ENCODE measurements around the gene ATG7.

Gene ATG7

DNA sequence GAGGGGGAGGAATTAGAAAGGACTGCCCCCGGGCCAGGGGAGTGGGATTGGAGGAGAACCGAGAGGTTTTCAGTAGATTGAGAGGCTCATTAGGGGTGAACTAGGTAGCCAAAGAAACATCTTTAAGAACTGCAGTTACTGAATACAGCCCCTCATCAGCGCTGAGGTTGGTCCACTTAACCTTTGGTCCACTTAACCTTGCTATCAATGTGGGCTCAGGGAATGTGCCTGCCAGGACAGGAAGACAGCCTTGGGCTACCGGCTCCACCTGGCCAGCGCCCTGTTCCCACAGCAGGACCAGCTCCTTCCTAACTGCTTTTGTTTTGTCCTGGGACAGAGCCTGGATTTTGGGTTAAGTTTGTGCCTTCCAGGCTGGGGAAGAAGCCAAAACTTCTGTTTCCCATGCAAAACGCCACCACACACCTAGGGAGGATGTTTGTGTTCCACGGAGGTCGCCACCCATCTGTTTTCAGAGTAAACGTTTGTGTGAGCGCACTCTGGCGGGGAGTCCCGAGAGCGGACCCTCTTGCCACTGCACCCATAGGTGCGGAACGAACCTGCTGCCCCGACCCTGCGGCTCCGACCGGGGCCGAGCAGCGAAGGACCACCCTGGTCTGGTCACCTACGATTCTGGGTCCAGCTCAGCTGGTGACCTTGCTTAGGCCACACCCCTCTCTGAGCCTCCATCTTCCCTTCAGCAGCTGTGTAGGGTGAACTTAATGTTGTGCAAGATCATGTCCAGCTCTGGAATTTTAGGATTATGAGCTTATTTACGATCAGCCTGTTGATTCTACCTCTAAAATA lies 264.1 kb downstream of the ATG7 start:
- no peak for DNase-seq (ENCODE audit: low read depth in 2 of 2)

DNA sequence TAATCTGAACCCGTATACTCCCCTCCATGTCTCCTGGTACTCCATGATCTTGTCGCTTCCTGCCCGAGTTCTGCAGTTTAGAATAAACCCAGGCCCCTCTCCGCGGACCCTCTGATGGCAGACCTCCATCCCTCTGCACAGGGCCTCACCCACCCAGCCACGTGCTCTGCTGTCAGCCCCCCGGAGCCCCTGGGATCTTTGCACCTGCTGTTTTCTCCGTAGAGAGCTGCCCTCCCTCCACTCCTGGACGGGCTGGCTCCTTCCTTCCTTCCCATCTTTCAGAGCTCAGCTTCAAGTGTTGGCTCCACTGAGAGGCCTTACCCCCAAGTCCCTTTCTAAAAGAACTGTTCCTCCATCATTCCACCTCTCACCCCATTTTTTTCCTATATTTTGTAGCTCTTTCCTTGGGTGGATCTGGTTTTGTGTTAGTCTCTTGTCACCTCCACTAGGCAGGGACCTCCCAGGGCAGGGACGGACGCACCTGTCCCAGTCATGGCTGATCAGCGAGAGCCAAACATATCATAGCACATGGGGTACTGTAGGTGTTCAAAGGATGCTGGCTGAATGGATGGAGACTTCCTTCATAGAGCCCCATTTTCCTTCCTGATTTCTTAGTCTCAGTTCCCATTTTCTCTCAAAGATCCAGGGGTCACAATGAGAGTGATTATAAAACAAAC lies 264.9 kb downstream of the ATG7 start:
- DNase-seq (ENCODE audit: low read depth in 2 of 2): no peak

DNA sequence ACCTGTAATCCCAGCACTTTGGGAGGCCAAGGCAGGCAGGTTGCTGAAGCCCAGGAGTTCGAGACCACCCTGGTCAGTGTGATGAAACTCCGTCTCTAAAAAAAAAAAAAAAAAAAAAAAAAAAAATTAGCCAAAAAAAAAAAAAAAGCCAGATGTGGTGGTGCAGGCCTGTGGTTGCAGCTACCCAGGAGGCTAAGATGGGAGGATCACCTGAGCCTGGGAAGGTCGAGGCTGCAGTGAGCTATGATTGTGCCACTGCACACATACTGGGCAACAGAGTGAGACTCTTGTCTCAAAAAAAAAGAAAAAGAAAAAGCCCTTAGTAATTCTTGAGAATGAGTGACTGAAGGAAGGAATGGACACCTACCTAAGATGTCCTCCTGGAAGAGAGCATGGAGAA lies 266.4 kb downstream of the ATG7 start:
- no peak for DNase-seq (ENCODE audit: low read depth in 2 of 2)

DNA sequence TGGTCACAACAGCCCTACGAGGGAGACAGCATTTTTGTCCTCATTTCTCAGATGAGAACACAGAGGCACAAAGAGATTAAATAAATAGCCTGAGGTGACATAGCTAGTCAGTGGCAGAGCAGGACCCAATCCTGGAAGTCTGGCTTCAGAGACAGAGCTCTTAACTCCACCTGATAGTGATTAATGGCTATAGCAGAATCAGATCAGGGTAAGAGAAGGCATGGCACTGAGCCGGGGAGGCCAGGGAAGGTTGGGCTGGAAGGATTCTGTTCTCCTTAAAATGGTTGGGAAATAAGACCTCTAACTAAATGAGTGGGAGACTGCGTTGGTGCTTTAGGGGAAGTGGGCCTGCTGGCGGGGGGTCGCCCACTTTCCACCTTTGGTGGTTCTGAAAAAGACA lies 267.0 kb downstream of the ATG7 start:
- DNase-seq (ENCODE audit: low read depth in 2 of 2): no peak

DNA sequence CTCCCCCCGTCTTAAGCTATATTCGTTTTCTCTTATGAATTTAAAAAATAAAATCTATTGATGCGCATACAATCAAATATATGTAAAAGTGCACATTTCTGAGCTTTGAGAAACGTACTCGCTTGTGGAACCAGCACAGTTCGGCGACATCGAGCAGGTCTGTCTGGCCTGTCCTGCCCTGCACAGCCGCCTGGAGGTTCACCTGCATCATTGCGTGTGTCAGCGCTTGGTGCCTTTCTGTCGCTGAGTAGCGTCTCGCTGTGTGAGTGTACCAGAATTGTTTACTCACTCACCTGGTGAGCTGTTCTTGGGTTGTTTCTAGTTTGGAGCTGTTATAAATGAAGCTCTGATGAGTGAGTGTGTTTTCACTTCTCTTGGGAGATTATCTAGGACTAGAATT lies 267.5 kb downstream of the ATG7 start:
- DNase-seq (ENCODE audit: low read depth in 2 of 2): no peak

DNA sequence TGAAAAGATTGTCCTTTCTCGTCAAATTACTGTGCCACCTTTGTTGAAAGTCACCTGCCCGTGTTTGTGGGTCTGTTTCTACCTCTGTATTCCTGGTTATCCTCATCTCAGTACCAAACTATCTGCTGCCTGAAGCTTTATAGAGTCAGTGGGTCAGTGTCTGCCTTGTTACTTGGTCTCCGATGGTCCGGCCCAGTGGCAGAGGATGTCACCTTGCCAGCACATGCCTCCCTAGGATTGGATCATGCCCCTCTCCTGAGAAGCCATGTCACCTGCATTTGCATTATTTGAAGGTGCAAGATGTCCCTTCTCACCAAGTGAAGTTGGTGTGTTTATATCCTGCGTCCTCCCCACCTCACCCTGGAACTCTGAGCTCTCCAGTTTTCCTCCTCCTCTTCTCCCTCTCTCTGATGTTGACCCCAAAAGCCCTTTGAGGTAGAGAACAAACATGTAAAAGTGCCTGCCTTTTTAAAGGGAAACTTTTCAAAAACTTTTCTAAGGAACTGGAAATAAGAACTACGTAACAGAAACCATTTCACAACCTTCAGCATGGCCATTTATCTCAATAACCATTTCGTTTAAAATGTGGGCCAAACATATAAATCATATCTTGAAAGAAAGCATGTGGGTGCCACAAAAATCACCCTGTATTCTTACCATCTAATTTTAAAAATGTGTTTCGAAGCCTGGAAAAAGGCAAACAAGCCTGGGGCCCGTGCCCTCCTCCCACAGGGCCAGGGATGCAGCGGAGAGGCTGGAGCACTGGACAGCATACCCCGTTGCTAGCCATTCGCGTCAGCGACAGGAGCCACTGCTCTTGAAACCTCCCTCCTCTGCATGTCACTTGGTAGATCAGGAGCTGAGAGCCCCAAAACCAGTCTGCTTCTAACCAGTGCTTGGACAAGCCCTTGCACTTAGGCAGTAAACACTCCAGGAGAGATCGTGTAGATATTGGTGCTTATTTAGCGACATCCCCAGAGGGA lies 269.4 kb downstream of the ATG7 start:
- DNase-seq (ENCODE audit: low read depth in 2 of 2): no peak

DNA sequence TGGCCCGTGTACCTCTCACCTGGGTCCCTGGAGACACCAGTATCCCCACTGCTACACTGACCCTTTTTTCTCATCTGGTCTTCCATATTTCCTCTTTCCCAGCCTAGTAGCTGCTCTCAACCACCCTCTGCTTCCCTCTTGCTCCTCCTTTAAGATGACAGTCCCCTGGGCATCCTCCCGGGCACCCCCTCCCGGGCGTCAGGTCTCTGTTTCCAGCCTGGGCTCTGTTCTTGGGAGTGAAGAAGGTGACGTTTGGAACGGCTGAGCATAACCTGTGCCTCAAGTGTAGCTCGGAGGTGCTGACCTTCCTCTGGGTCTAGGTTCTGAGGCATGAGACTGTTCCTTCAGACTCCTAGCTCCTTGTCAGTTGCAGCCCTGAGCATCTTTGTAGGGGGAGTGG lies 270.4 kb downstream of the ATG7 start:
- DNase-seq (ENCODE audit: low read depth in 2 of 2): no peak

DNA sequence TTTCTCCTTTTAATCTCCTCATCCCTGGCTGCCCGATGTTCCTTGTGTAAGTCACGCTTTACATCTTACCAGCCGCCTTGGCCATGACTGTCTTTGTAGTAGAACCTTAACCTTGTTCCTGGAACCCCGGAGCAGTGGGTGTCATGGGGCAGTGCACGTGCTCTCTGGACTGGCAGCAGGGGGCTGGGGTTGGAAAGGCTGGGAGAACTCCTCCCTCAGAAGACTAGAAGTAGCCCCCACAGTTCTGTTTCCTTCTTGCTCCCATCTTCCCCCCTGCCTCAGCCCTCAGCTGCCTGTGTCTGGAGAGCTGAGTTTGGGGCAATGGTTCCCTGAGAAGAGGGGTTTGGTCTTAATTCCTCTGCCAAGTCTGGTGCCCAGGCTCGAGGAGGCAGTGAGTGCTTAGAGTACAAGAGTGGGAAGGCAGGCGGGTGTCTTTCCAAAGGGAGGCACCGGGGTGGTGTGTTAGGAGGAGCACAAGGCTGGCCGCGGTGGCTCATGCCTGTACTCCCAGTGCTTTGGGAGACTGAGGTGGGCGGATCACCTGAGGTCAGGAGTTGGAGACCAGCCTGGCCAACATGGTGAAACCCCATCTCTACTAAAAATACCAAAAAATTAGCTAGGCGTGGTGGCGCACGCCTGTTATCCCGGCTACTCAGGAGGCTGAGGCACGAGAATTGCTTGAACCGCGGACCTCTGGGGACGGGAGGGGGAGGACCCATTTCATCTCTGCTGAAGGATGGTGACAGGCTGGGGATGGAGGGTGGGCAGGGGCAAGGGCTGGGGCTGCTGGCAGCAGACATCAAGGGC lies 271.1 kb downstream of the ATG7 start:
- no peak for DNase-seq (ENCODE audit: low read depth in 2 of 2)

DNA sequence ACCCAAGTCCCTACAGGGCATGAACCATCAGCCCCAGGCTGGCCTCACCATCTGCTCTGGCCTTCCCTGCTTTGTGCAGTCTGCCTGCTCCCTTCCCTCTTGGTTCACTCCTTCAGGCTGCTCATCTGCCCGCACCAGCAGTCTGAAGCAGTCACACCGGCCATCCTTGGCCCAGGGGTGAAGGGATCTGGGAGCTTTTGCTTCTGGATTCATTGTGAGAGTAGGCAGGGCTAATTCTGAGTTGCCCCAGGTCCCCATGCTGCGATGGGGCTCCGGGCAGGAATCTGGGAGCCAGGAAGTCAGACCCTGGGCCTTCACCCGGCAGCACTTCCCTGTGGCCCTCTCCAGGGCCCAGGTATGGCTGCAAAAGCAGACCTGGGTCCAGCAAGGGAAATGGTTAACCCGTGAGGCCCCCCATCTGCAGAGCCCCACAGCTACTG lies 271.8 kb downstream of the ATG7 start:
- no peak for DNase-seq (ENCODE audit: low read depth in 2 of 2)

DNA sequence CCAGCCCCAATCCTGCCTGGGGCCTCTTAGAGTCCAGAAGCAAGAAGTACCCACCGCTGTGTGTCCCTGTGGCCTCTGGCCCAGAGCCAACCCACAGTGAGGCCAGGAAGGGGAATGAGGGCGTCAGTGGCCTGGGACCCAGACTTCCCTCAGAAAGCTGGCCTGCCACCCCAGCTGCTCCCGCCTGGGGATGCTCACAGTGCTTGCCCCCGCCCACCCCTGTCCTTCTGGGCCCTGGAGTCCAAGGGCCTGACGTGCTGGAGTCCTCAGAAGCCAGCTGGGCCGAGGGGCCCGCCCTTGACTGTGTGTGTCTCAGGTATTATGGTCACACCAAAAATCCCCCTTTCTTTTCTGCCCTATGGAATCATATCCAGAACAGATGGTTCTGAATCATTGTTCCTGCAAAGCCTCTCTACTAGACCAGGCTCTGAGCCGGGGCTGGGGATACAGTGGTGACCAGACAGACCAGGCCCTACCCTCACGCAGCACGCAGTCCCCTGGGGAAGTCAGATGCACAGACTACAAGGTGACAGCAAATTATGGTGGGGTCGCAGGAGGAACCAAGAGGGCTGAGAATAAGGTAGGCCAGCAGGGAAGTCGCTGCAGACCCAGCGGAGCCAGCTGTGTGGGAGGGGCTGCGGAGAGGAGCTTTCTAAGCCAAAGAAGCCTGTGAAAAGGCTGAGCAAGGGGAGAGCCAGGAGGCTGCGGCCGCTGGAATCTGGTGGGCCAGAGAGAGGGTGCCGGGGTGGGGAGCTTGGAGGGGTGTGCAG lies 272.4 kb downstream of the ATG7 start:
- DNase-seq (ENCODE audit: low read depth in 2 of 2): no peak

DNA sequence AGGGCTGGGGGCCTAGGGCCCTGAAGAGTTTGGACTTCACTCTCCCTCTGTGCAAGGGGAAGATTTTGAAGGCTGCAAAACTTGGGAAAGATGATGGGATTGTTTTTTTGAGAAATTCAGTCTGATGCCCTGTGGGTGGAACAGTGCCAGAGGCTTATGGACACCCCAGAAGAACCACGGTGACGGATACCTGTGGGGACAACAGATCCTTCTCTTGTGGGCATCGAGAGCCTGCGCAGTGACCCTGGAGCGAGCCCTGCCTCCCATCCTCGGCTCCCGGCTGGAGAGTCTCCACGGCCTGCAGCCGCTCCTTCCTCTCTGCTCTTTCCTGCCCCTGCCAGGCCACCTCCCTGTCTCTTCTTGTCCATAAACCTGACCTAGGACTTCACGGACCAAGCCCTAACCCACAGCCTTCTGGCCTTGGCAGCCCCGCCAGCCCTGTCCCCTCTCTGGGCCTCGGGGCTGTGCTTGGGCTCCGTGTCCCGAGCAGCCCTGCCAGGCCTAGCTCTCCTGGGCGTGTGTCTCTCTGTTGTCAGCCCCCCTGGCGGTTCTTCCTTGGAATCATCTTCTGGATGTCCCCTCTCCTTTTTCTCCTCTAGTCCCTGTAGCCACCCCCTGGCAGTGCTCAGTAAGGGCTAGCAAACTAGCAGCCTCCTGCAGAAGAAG lies 273.1 kb downstream of the ATG7 start:
- DNase-seq (ENCODE audit: low read depth in 2 of 2): no peak

DNA sequence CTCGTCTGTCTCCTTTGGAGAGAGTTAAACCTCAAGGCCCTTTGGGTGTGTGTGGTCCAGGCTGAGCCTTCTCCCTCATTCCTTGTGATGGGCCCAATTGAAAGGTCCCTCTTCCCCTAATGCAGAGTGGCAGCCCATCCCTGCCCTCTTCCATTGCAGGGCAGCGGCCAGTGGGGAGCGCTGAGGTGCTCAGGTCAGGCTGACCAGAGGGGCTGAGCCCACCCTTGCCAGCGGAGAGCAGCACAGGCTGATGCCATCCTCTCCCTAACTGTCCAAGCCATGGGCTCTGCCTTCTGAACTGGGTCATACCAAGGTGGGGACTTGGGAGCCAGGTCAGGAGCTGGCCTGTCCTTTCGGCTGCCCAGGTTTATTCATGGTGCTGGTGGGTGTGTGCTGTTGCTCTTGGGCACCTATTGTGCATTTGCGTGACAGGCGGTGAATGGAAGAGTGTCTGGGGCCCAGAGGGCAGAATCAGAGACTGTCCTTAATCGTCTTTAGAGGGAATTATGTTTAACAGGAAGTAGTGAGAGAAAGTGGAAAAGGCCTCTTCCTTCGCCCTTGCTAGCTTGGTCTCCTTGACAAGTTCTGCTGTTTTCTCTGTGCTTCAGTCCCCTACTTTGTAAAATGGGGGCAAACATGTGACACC lies 274.6 kb downstream of the ATG7 start:
- DNase-seq (ENCODE audit: low read depth in 2 of 2): no peak

DNA sequence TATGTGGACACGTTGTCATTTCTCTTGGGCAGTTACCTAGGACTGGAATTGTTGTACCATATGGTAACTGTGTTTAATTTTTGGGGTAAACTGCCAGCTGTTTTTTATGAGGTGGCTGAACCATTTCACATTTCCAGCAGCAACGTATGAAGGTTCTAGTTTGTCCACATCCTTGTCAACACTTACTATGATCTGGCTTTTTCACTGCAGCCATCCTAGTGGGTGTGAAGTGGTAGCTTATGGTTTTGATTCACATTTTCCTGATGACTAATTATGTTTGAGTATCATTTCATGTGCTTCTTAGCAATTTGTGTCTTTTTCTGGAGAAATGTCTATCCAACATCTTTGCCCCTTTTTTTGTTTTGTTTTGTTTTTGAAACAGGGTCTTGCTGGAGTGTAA lies 275.3 kb downstream of the ATG7 start:
- DNase-seq (ENCODE audit: low read depth in 2 of 2): no peak

DNA sequence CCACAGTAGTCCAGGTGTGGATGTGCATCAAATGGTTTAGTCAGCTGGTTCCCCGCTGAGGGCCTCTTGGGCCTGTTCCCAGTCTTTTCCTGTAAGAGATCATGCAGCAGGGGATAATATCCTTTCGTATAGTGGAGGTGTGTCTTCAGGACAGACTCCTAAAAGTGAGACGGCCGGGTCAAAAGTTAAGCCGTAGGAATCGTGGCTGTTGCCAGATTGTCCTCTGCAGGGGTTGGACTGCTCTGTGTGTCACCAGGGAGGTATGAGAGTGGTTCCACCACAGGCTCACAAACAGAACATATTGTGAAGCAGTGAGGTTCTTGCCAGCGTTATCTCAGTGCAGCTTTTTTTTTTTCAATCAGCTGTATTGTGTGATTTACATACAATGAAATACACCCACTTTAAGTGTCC lies 276.5 kb downstream of the ATG7 start:
- DNase-seq (ENCODE audit: low read depth in 2 of 2): no peak

DNA sequence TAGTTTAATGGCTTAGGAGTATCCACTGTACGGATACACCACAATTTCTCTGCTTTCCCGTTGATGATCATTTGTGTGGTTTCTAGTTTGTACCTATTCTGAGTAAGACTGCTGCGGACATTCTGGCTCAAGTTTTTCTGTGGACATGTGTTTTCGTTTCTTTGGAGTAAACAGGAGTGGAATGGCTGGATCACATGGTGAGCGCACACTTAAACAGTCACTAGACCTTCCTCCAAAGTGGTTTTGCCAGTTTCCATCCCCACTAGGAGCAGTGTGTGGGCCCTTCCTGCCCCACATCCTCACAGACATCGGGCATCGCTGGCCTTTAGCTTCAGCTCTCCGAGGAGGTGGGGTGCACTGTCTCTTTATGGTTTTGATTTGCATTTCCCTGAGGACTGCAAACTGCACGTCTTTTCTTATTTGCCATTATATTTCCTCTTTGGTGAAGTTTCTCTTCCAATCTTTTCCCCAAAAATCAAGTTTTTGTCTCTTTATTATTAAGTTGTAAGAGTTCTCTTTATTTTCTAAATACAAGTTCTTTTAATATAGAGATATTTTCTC lies 277.5 kb downstream of the ATG7 start:
- no peak for DNase-seq (ENCODE audit: low read depth in 2 of 2)

DNA sequence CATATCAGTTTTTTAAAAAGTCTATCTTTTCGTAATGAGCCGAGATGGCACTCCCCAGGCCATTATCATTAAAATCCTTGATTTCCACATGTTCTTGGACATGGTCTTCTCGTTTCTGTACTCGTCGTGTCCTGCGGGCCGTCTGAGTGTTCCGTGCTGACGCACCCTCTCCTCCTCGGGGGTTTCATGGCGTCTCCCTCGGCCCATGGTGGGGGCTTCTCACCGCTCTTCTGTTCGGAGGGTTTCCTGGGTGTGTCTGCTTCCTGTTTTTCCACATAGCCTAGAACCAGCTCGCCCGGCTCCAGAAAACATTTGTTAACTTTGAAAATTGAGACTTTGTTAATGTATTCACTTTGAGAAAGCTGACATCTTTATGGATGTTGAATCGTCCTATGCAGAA lies 278.8 kb downstream of the ATG7 start:
- DNase-seq (ENCODE audit: low read depth in 2 of 2): no peak

DNA sequence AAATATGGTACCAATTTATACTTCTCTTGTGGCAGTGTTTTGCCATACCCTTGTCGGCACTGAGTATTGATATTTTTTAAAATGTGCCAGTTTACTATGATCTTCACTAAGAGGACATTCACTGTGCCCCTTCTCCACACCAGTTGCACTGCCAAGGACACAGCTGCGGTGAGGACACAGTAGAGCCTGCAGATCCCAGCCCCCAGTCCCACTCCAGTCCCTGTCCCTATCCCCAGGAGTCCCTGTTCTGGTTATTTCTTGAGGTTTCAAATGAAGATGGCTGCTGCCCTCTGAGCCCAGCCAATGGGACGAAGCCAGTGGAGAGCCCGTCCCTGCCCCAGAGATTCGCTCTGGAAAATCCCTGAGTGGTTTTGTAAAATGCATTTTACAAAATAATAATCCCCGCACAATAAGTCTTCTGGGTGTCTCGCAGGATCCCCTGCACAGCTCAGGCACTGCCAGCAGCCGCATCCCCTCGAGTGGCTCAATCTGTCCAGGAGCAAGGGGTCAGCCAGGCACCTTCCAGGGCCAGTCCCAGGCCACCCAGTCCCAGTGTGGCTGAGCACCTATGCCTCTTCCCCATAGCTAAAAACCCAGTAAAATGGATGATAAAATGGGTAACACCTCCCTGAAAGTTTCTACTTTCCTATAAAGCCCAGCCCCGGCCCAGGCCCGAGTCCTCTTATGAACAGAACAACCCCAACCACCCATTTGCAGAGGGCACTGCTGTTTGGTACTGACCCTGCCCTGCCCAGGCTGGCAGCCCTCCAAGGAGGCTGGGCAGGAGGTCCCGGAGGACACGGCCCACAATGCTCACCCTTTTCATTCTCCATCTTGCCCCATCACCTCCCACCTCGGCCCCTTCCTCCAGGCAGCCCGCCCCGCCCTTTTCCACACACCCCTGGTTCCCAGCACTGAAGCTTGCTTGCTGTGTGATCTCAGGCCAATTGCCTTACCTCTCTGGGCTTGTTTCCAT lies 280.4 kb downstream of the ATG7 start:
- no peak for DNase-seq (ENCODE audit: low read depth in 2 of 2)

All from stimulated activated CD4-positive, alpha-beta T cell treated with anti-CD3 and anti-CD28 coated beads, Interleukin-4, amount 100 ng/mL, for 48 hours (primary cell).